Measurements from ENCODE around the gene PEMT. TPM values are rescaled to one million over a fixed set of nuclear protein-coding genes. Genes with fewer than 3 reads are reported as not detected.

Gene PEMT
- total and polyA plus RNA-seq, 3 experiments from 2014 or later: 31.9 to 42.1 (median 34.6) TPM

DNA sequence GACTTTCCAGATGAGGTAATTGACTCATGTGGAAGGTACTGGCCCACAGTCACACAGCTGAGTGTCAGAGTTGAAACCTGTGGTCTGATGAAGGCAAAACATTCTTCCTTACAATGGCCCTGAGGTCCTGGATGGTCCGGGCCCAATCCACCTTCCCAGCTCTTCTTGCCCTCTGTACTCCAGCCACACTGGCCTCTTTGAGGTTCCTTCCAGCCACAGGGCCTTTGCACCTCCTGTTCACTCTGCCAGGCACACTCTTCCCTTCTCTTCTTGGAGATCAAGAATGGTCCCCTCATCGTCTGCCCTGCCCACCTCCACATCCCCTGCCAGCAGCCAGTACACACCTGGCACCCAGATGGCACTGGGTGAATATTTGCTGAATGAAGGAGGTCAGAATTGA is 6.5 kb upstream of the PEMT start:
- no peak overlapping the region for H3K4me3 Mint-ChIP-seq
- Histone ChIP-seq H3K9me3 (ENCODE audit: low read length) (no peaks in the 10 kb centered on the region), H3K36me3 (ENCODE audit: insufficient read depth, low read length) (no peaks in the 10 kb centered on the region), H3K27ac (ENCODE audit: low read depth, low read length) (no peak overlapping the region), H3K27me3 (ENCODE audit: insufficient read depth, low read length, poor library complexity, severe bottlenecking) (no peaks in the 10 kb centered on the region), H3K4me3 (ENCODE audit: low read length) (no peak overlapping the region), H3K4me1 (ENCODE audit: insufficient read depth, low read length) (peaks cover 1% of the 10 kb centered on the region)
- no peaks in the 10 kb centered on the region for H3K4me1 Mint-ChIP-seq
- DNase-seq: no peak
- H3K36me3 Mint-ChIP-seq: no peaks in the 10 kb centered on the region
- POLR2A ChIA-PET: no interaction called here
- CTCF ChIA-PET: interaction anchor here (1.0 to 1.7 kb wide), 2 partner anchors 44 to 102 kb away, joined by 3 to 6 read pairs; partner anchors contain the start of gene RASD1
- H3K9me3 Mint-ChIP-seq: no peaks in the 10 kb centered on the region
- no peaks in the 10 kb centered on the region for H3K27me3 Mint-ChIP-seq
- H3K27ac Mint-ChIP-seq: no peak overlapping the region

DNA sequence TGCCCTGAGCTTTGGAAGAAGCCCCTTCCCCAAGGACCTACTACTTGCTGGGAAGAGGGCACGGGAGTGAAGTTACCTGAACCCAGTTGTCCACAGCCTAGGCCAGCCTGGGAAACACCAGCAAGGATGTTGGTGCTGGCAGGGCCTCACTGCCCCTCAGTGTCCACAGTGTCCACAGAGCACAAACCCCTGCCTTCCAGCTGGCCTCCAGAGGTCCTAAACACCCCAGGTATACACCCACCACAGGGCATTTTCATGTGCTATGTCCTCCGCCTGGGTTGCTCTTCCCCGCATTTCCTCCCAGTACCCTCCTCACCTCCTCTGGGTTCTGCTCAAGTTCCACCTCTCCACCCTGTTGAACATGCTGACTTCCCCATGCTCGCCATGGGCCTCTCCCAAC is 4.2 kb upstream of the PEMT start:
- ChIA-PET CTCF (no interaction called here), POLR2A (no interaction called here)
- Histone ChIP-seq H3K4me3 (ENCODE audit: low read length) (no peak overlapping the region), H3K36me3 (ENCODE audit: insufficient read depth, low read length) (no peaks in the 10 kb centered on the region), H3K27ac (ENCODE audit: low read depth, low read length) (no peak overlapping the region), H3K27me3 (ENCODE audit: insufficient read depth, low read length, poor library complexity, severe bottlenecking) (no peaks in the 10 kb centered on the region), H3K4me1 (ENCODE audit: insufficient read depth, low read length) (peaks cover 13% of the 10 kb centered on the region), H3K9me3 (ENCODE audit: low read length) (no peaks in the 10 kb centered on the region)
- Mint-ChIP-seq H3K27me3 (no peaks in the 10 kb centered on the region), H3K27ac (no peak overlapping the region), H3K4me1 (peaks cover 10 to 12% (median 12%) of the 10 kb centered on the region in 3 donors), H3K4me3 (peak overlapping the region in 1 of 7 donors; percentile 8), H3K36me3 (peaks cover 0 to 10% (median 0%) of the 10 kb centered on the region in 3 donors), H3K9me3 (no peaks in the 10 kb centered on the region)
- no peak for DNase-seq

DNA sequence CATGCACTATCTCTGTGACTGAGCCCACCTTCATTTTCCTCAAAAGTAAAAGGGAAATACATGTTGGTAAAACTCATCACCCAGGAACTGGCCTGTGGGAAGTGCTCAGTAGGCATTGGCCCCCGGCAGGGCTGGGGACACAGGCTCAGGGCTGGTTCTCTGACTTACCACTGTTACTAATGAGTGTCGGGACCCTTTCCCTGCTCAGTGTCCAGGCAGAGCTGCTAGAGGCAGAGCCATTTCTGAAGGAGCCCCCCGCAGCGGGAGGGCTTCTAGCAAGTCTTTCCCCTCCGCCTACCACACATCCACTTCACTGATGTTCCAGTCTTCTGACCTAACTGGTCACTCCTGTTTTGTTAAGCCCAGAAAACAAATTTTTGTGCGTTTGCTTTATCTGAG is 1.7 kb upstream of the PEMT start:
- POLR2A ChIA-PET: no interaction called here
- peak overlapping the region; percentile 18 to 96 (median 90) for H3K4me3 Mint-ChIP-seq
- peaks cover 0 to 10% (median 0%) of the 10 kb centered on the region in 3 donors for H3K36me3 Mint-ChIP-seq

DNA sequence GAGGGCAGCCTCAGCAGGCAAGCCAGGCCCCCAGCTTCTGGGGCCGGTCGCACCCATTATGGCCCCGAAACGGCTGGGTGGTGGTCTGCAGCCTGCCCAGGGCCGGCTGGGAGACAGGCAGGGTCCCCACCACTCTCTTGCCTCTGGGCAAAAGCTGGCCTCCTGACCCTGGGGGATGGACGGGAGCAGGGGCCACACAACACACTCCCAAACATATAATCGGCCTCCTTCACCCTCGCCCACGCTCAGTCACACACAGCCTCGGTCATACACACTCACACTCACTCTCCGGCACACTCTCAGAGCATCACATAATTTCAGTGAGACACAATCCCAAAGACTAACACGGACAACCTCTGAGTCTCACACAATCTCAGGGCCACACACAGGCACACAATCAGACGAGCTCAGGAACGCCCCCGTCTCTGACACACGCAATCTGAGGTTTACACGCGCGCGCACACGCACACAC is 589 bp downstream of the PEMT start:
- POLR2A ChIA-PET: no interaction called here
- Mint-ChIP-seq H3K36me3 (peaks cover 0 to 10% (median 0%) of the 10 kb centered on the region in 3 donors), H3K27ac (peak overlapping the region; percentile 72 to 99 (median 94)), H3K27me3 (no peaks in the 10 kb centered on the region), H3K4me1 (peaks cover 15 to 24% (median 19%) of the 10 kb centered on the region in 3 donors), H3K4me3 (peak overlapping the region; percentile 87 to 96 (median 92)), H3K9me3 (no peaks in the 10 kb centered on the region)
- peaks cover 20% of the 10 kb centered on the region for H3K4me1 ChIP-seq (ENCODE audit: insufficient read depth, low read length)
- no peaks in the 10 kb centered on the region for H3K9me3 ChIP-seq (ENCODE audit: low read length)
- H3K4me3 ChIP-seq (ENCODE audit: low read length): peak overlapping the region; percentile 57
- DNase-seq: no peak
- H3K36me3 ChIP-seq (ENCODE audit: insufficient read depth, low read length): no peaks in the 10 kb centered on the region
- CTCF ChIA-PET: interaction anchor here (0.9 kb wide), 1 partner anchor 94 kb away, joined by 5 read pairs; no protein-coding TSS in a partner anchor
- no peaks in the 10 kb centered on the region for H3K27me3 ChIP-seq (ENCODE audit: insufficient read depth, low read length, poor library complexity, severe bottlenecking)
- H3K27ac ChIP-seq (ENCODE audit: low read depth, low read length): peak overlapping the region; percentile 31

More for the DNA sequence above, 1.7 kb upstream of the PEMT start:
- Histone ChIP-seq H3K4me1 (ENCODE audit: insufficient read depth, low read length) (peaks cover 20% of the 10 kb centered on the region), H3K9me3 (ENCODE audit: low read length) (no peaks in the 10 kb centered on the region), H3K27me3 (ENCODE audit: insufficient read depth, low read length, poor library complexity, severe bottlenecking) (no peaks in the 10 kb centered on the region), H3K36me3 (ENCODE audit: insufficient read depth, low read length) (no peaks in the 10 kb centered on the region), H3K27ac (ENCODE audit: low read depth, low read length) (peak overlapping the region; percentile 84), H3K4me3 (ENCODE audit: low read length) (no peak overlapping the region)
- Mint-ChIP-seq H3K9me3 (no peaks in the 10 kb centered on the region), H3K4me1 (peaks cover 15 to 24% (median 19%) of the 10 kb centered on the region in 3 donors), H3K27me3 (no peaks in the 10 kb centered on the region), H3K27ac (peak overlapping the region in 2 of 8 donors; percentile 6 to 91)
- CTCF ChIA-PET: no interaction called here
- DNase-seq: no peak

DNA sequence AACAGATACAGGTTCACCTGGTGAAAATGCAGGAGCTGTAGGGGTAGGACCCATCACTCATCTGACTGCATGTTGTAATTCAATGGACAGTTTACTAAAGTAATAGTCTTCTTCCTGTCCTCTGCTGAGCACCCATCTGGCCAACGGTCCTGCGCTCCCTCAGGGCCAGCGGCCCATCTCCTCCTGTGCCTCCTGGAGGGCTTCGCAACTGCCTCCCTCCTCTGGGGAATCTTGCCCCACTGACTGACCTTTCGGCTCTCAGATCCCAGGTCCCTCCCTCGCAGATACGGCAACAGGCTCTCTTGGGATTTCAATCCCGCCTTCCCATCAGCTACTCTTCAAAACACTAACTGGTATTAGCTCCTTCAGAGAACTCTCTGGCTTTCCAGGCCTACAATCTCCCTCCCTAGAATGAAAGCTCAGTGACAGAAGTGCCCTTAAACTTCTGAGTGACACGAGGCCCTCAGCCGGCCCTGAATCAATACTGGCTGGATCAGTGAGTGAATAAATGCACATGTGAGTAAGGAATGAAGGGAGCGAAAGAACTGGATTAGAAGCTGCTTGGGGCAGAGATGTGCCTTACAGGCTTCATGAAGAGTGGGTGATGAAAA is 1.3 kb downstream of the PEMT start:
- DNase-seq: no peak
- Histone ChIP-seq H3K27me3 (ENCODE audit: insufficient read depth, low read length, poor library complexity, severe bottlenecking) (no peaks in the 10 kb centered on the region), H3K27ac (ENCODE audit: low read depth, low read length) (peak overlapping the region; percentile 31), H3K9me3 (ENCODE audit: low read length) (no peaks in the 10 kb centered on the region), H3K4me1 (ENCODE audit: insufficient read depth, low read length) (peaks cover 20% of the 10 kb centered on the region), H3K4me3 (ENCODE audit: low read length) (peak overlapping the region; percentile 57), H3K36me3 (ENCODE audit: insufficient read depth, low read length) (no peaks in the 10 kb centered on the region)
- no peaks in the 10 kb centered on the region for H3K27me3 Mint-ChIP-seq
- H3K4me1 Mint-ChIP-seq: peaks cover 15 to 24% (median 19%) of the 10 kb centered on the region in 3 donors
- peaks cover 0 to 10% (median 0%) of the 10 kb centered on the region in 3 donors for H3K36me3 Mint-ChIP-seq
- H3K9me3 Mint-ChIP-seq: no peaks in the 10 kb centered on the region
- CTCF ChIA-PET: interaction anchor here (1.1 to 1.7 kb wide), 2 partner anchors 187 to 193 kb away, joined by 3 read pairs; no protein-coding TSS in a partner anchor
- peak overlapping the region; percentile 87 to 96 (median 92) for H3K4me3 Mint-ChIP-seq
- peak overlapping the region in 7 of 8 donors; percentile 66 to 99 (median 95) for H3K27ac Mint-ChIP-seq
- POLR2A ChIA-PET: interaction anchor here (0.6 kb wide), 1 partner anchor 124 kb away, joined by 3 read pairs; no protein-coding TSS in a partner anchor

DNA sequence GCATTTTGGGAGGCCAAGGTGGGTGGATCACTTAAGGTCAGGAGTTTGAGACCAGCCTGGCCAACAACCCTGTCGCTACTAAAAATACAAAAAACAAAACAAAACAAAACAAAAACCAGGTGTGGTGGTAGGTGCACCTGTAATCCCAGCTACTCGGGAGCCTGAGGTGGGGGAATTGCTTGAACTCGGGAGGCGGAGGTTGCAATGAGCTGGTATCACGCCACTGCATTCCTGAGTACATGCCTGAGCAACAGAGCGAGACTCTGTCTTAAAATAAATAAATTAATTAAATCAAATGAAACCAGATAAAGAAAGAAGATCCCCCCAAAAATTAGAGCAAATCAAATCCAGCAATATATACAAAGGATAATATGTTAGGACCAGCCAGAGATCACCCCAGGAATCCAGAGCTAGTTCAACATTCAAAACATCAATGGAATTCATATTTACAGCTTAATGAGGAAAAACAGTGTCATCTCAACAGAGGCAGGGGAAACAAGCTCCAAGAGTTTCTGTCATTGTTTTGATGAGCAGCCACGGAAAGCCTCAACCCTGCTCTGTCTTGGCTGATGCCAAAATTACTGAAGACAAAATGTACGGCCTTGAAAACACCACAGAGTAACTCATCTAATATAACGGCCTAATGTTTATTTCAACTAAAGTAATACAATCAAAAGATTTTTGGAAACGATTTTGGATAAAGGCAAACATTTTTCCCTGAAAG is 3.7 kb downstream of the PEMT start:
- peaks cover 16% of the 10 kb centered on the region for H3K4me1 ChIP-seq (ENCODE audit: insufficient read depth, low read length)
- Mint-ChIP-seq H3K27me3 (no peaks in the 10 kb centered on the region), H3K9me3 (no peaks in the 10 kb centered on the region), H3K27ac (no peak overlapping the region), H3K36me3 (peaks cover 0 to 10% (median 0%) of the 10 kb centered on the region in 3 donors), H3K4me1 (peaks cover 15 to 24% (median 19%) of the 10 kb centered on the region in 3 donors), H3K4me3 (peak overlapping the region in 1 of 7 donors; percentile 34)
- CTCF ChIA-PET: interaction anchor here (1.0 to 1.5 kb wide), 3 partner anchors 25 to 91 kb away, joined by 3 to 4 read pairs (median 3); no protein-coding TSS in a partner anchor
- no peak overlapping the region for H3K4me3 ChIP-seq (ENCODE audit: low read length)
- H3K36me3 ChIP-seq (ENCODE audit: insufficient read depth, low read length): no peaks in the 10 kb centered on the region
- H3K9me3 ChIP-seq (ENCODE audit: low read length): no peaks in the 10 kb centered on the region
- no peak overlapping the region for H3K27ac ChIP-seq (ENCODE audit: low read depth, low read length)
- DNase-seq: no peak
- no peaks in the 10 kb centered on the region for H3K27me3 ChIP-seq (ENCODE audit: insufficient read depth, low read length, poor library complexity, severe bottlenecking)
- POLR2A ChIA-PET: no interaction called here

DNA sequence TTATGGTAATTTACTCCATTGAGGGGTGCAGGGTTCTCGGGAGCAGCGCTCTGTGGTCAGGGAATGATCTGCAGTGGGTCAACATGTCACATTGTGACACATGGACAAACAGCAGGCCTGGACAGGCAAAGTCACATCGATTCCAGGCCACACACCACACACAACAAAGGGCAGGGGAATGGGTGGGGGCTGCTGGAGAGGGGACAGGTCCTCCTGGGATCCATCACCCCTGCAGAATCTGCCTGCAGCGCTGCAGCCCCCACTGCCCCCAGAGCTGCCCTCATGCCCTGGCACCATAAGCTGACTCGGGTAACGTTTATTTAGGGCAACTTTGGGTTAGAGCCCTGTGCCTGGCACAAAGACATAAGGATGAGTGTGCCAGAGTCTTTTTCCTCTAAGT is 9.1 kb downstream of the PEMT start:
- H3K27ac ChIP-seq (ENCODE audit: low read depth, low read length): no peak overlapping the region
- Mint-ChIP-seq H3K4me3 (no peak overlapping the region), H3K27me3 (no peaks in the 10 kb centered on the region), H3K4me1 (no peaks in the 10 kb centered on the region), H3K9me3 (no peaks in the 10 kb centered on the region), H3K36me3 (no peaks in the 10 kb centered on the region), H3K27ac (no peak overlapping the region)
- POLR2A ChIA-PET: no interaction called here
- no peaks in the 10 kb centered on the region for H3K9me3 ChIP-seq (ENCODE audit: low read length)
- no peaks in the 10 kb centered on the region for H3K4me1 ChIP-seq (ENCODE audit: insufficient read depth, low read length)
- H3K27me3 ChIP-seq (ENCODE audit: insufficient read depth, low read length, poor library complexity, severe bottlenecking): no peaks in the 10 kb centered on the region
- DNase-seq: no peak
- CTCF ChIA-PET: no interaction called here
- no peak overlapping the region for H3K4me3 ChIP-seq (ENCODE audit: low read length)
- no peaks in the 10 kb centered on the region for H3K36me3 ChIP-seq (ENCODE audit: insufficient read depth, low read length)

DNA sequence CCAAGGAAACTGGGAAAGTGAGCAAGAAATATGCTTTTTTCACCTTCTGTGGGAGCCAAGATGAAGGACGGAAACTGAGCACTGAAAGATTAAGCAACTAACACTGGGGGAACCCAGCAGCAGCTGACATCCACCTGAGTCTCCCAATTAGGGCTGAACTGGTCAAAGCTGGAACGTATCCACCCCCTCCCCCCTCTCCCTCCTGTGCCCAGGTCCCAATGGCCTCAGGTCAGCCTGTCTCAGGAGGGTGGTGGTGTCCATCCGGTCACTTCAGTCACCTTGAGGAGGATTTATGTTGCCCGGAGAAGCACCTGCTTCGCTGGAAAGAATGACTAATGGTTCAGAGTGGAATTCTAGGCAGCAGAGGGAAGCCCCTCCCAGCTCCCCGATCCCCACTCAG is 10.0 kb downstream of the PEMT start:
- Histone ChIP-seq H3K27me3 (ENCODE audit: insufficient read depth, low read length, poor library complexity, severe bottlenecking) (no peaks in the 10 kb centered on the region), H3K36me3 (ENCODE audit: insufficient read depth, low read length) (no peaks in the 10 kb centered on the region), H3K9me3 (ENCODE audit: low read length) (no peaks in the 10 kb centered on the region), H3K4me1 (ENCODE audit: insufficient read depth, low read length) (no peaks in the 10 kb centered on the region), H3K4me3 (ENCODE audit: low read length) (no peak overlapping the region), H3K27ac (ENCODE audit: low read depth, low read length) (no peak overlapping the region)
- no peaks in the 10 kb centered on the region for H3K9me3 Mint-ChIP-seq
- no peak overlapping the region for H3K27ac Mint-ChIP-seq
- H3K4me3 Mint-ChIP-seq: no peak overlapping the region
- ChIA-PET CTCF (no interaction called here), POLR2A (no interaction called here)
- no peaks in the 10 kb centered on the region for H3K4me1 Mint-ChIP-seq
- DNase-seq: no peak
- peaks cover 0 to 6% (median 0%) of the 10 kb centered on the region in 3 donors for H3K36me3 Mint-ChIP-seq
- no peaks in the 10 kb centered on the region for H3K27me3 Mint-ChIP-seq
